Stimulated activated CD4-positive, alpha-beta T cell treated with anti-CD3 and anti-CD28 coated beads, Interleukin-15, amount 100 ng/mL, for 1 hour (primary cell): ENCODE measurements around the gene RNU6-7.

Source experiments
- DNase-seq, 2 donors: peaks; one replicate each; pipeline ENCODE4 v3.0.0-alpha.2; 2020; ENCODE audit warnings: low read depth in 1 of 2, low spot score in 1 of 2

Gene RNU6-7

GRCh38 chr14:32203928-32204357, 2.1 kb downstream of the RNU6-7 start:
- DNase-seq: no peak

GRCh38 chr14:32205554-32205953, 3.7 kb downstream of the RNU6-7 start:
- no peak for DNase-seq

GRCh38 chr14:32205984-32206383, 4.1 kb downstream of the RNU6-7 start:
- no peak for DNase-seq

- no peak for DNase-seq
These were observed 4.7 kb downstream of the RNU6-7 start for GRCh38 chr14:32206552-32206951.

- DNase-seq: no peak
These were observed 6.6 kb downstream of the RNU6-7 start for GRCh38 chr14:32208490-32208889.

- no peak for DNase-seq
These were observed 7.6 kb downstream of the RNU6-7 start for GRCh38 chr14:32209471-32209870.

GRCh38 chr14:32211068-32211404, 9.2 kb downstream of the RNU6-7 start:
- no peak for DNase-seq

- DNase-seq: no peak
These were observed 11.0 kb downstream of the RNU6-7 start for GRCh38 chr14:32212833-32213232.

GRCh38 chr14:32217301-32217700, 15.5 kb downstream of the RNU6-7 start:
- no peak for DNase-seq

GRCh38 chr14:32224737-32225377, 23.0 kb downstream of the RNU6-7 start:
- DNase-seq: no peak

- no peak for DNase-seq
These were observed 23.6 kb downstream of the RNU6-7 start for GRCh38 chr14:32225378-32225920.

- DNase-seq: no peak
These were observed 24.2 kb downstream of the RNU6-7 start for GRCh38 chr14:32226056-32226455.

- no peak for DNase-seq
These were observed 28.3 kb downstream of the RNU6-7 start for GRCh38 chr14:32230181-32230580.

GRCh38 chr14:32230695-32231280, 28.9 kb downstream of the RNU6-7 start:
- no peak for DNase-seq

GRCh38 chr14:32232481-32232880, 30.6 kb downstream of the RNU6-7 start:
- no peak for DNase-seq

- DNase-seq: no peak
These were observed 31.4 kb downstream of the RNU6-7 start for GRCh38 chr14:32233260-32233659.

GRCh38 chr14:32244404-32244803, 42.6 kb downstream of the RNU6-7 start:
- no peak for DNase-seq

GRCh38 chr14:32246751-32247150, 44.9 kb downstream of the RNU6-7 start:
- no peak for DNase-seq

- no peak for DNase-seq
These were observed 47.5 kb downstream of the RNU6-7 start for GRCh38 chr14:32249371-32249770.

- no peak for DNase-seq
These were observed 47.9 kb downstream of the RNU6-7 start for GRCh38 chr14:32249780-32250179.

- DNase-seq: no peak
These were observed 48.8 kb downstream of the RNU6-7 start for GRCh38 chr14:32250681-32251080.

GRCh38 chr14:32251530-32251929, 49.7 kb downstream of the RNU6-7 start:
- no peak for DNase-seq
